NCI-H146 (cell line): ENCODE data around the gene AIF1.

Source experiments
- DNase-seq: peaks from one replicate; lab custom pipeline; 2025; lab: John Stamatoyannopoulos, UW

The AIF1 gene

GRCh38 chr6:31620586-31621319 lies 5.7 kb downstream of the AIF1 start, which contains the start of gene PRRC2A:
TSS of gene PRRC2A (plus strand) at chr6:31620715. CDS start at chr6:31622790, 2,075 bp downstream.
- DNase-seq = peak; percentile 81

GRCh38 chr6:31621320-31621939 lies 6.4 kb downstream of the AIF1 start:
- no peak for DNase-seq

- no peak for DNase-seq
These were observed 7.0 kb downstream of the AIF1 start for GRCh38 chr6:31621991-31622390.

- DNase-seq = no peak
These were observed 7.7 kb downstream of the AIF1 start for GRCh38 chr6:31622684-31623091.

GRCh38 chr6:31624070-31624469 lies 9.0 kb downstream of the AIF1 start:
- no peak for DNase-seq

- DNase-seq = no peak
These were observed 11.9 kb downstream of the AIF1 start for GRCh38 chr6:31626952-31627351.

GRCh38 chr6:31627690-31628287 lies 12.8 kb downstream of the AIF1 start:
- DNase-seq = no peak

- no peak for DNase-seq
These were observed 14.0 kb downstream of the AIF1 start for GRCh38 chr6:31629014-31629413.

GRCh38 chr6:31630177-31630934 lies 15.3 kb downstream of the AIF1 start:
- no peak for DNase-seq

- DNase-seq = no peak
These were observed 16.2 kb downstream of the AIF1 start for GRCh38 chr6:31631209-31631608.

GRCh38 chr6:31631681-31632278 lies 16.7 kb downstream of the AIF1 start:
- no peak for DNase-seq

GRCh38 chr6:31632279-31632946 lies 17.4 kb downstream of the AIF1 start:
- DNase-seq = no peak

GRCh38 chr6:31633447-31633846 lies 18.4 kb downstream of the AIF1 start:
- no peak for DNase-seq

GRCh38 chr6:31634131-31634530 lies 19.1 kb downstream of the AIF1 start:
- no peak for DNase-seq

GRCh38 chr6:31634969-31635575 lies 20.0 kb downstream of the AIF1 start:
- no peak for DNase-seq

- DNase-seq = no peak
These were observed 21.9 kb downstream of the AIF1 start for GRCh38 chr6:31636698-31637596.

GRCh38 chr6:31639043-31639442 lies 24.0 kb downstream of the AIF1 start:
- DNase-seq = no peak

- DNase-seq = no peak
These were observed 24.4 kb downstream of the AIF1 start for GRCh38 chr6:31639449-31639861.

GRCh38 chr6:31640612-31641011 lies 25.6 kb downstream of the AIF1 start:
- DNase-seq = no peak

- no peak for DNase-seq
These were observed 26.3 kb downstream of the AIF1 start for GRCh38 chr6:31641370-31641769.
